NCI-H82 (cell line): ENCODE results near the gene KLRC3.
"Not testable (repeated sequence)": the region's sequence is repeated elsewhere in the genome, so short reads cannot be mapped to it uniquely, and the experiment has no call there.

ENCODE experiments used
- DNase-seq: peaks from one replicate; lab custom pipeline; 2025; lab: John Stamatoyannopoulos, UW

Gene KLRC3

GRCh38 chr12:10400829-10401228 lies 19.6 kb downstream of the KLRC3 start:
- DNase-seq: no peak

- DNase-seq: no peak
Measured at GRCh38 chr12:10398168-10398567, 22.2 kb downstream of the KLRC3 start.

GRCh38 chr12:10397296-10397695 lies 23.1 kb downstream of the KLRC3 start:
- no peak for DNase-seq

- not testable (repeated sequence) for DNase-seq
Measured at GRCh38 chr12:10396176-10396575, 24.2 kb downstream of the KLRC3 start.

GRCh38 chr12:10395390-10395998 lies 24.9 kb downstream of the KLRC3 start:
- no peak for DNase-seq

- not testable (repeated sequence) for DNase-seq
Measured at GRCh38 chr12:10394531-10395152, 25.8 kb downstream of the KLRC3 start.

- no peak for DNase-seq
Measured at GRCh38 chr12:10393291-10393690, 27.1 kb downstream of the KLRC3 start.

- DNase-seq: no peak
Measured at GRCh38 chr12:10392394-10392930, 27.9 kb downstream of the KLRC3 start.

- not testable (repeated sequence) for DNase-seq
Measured at GRCh38 chr12:10390991-10391390, 29.4 kb downstream of the KLRC3 start.

- DNase-seq: no peak
Measured at GRCh38 chr12:10389904-10390303, 30.5 kb downstream of the KLRC3 start, which contains the start of gene KLRK1. Gene KLRK1 (minus strand): TSS chr12:10390041. CDS start chr12:10388810, 1,231 bp downstream.

GRCh38 chr12:10388624-10389413 lies 31.6 kb downstream of the KLRC3 start:
- DNase-seq: no peak

GRCh38 chr12:10387498-10387897 lies 32.9 kb downstream of the KLRC3 start:
- DNase-seq: not testable (repeated sequence)

- no peak for DNase-seq
Measured at GRCh38 chr12:10386857-10387256, 33.5 kb downstream of the KLRC3 start.

GRCh38 chr12:10385166-10385613 lies 35.2 kb downstream of the KLRC3 start:
- DNase-seq: no peak

- DNase-seq: no peak
Measured at GRCh38 chr12:10384191-10384590, 36.2 kb downstream of the KLRC3 start.

- no peak for DNase-seq
Measured at GRCh38 chr12:10381928-10382628, 38.3 kb downstream of the KLRC3 start.

- not testable (repeated sequence) for DNase-seq
Measured at GRCh38 chr12:10378737-10379136, 41.7 kb downstream of the KLRC3 start.

GRCh38 chr12:10374624-10375018 lies 45.8 kb downstream of the KLRC3 start:
- no peak for DNase-seq

GRCh38 chr12:10372559-10372958 lies 47.8 kb downstream of the KLRC3 start:
- DNase-seq: no peak

- not testable (repeated sequence) for DNase-seq
Measured at GRCh38 chr12:10371893-10372535, 48.4 kb downstream of the KLRC3 start.
